IPS-18a (cell line): ENCODE measurements around the gene LIX1L.
"Not testable (repeated sequence)": the region's sequence is repeated elsewhere in the genome, so short reads cannot be mapped to it uniquely, and the experiment has no call there.

Experiments
- H3K27ac ChIP-seq: one replicate; pipeline ENCODE4 v1.5.1; 2013; ENCODE audit warnings: low read length
- H3K27me3 ChIP-seq: one replicate; pipeline ENCODE4 v1.6.1; 2013; ENCODE audit warnings: mild to moderate bottlenecking, low read length; ENCODE audit not compliant: control insufficient read depth, insufficient read depth
- H3K36me3 ChIP-seq: one replicate; pipeline ENCODE4 v1.6.1; 2013; ENCODE audit warnings: low read depth, low read length; ENCODE audit not compliant: control insufficient read depth
- H3K4me1 ChIP-seq: one replicate; pipeline ENCODE4 v1.6.1; 2013; ENCODE audit warnings: low read depth, low read length; ENCODE audit not compliant: control insufficient read depth
- H3K4me3 ChIP-seq: one replicate; pipeline ENCODE4 v1.5.1; 2013; ENCODE audit warnings: low read length
- H3K9ac ChIP-seq: one replicate; pipeline ENCODE4 v1.6.1; 2013; ENCODE audit warnings: mild to moderate bottlenecking, low read length, moderate library complexity
- H3K9me3 ChIP-seq: one replicate; pipeline ENCODE4 v1.6.1; 2013; ENCODE audit warnings: low read depth, low read length; ENCODE audit not compliant: control insufficient read depth

LIX1L gene

DNA sequence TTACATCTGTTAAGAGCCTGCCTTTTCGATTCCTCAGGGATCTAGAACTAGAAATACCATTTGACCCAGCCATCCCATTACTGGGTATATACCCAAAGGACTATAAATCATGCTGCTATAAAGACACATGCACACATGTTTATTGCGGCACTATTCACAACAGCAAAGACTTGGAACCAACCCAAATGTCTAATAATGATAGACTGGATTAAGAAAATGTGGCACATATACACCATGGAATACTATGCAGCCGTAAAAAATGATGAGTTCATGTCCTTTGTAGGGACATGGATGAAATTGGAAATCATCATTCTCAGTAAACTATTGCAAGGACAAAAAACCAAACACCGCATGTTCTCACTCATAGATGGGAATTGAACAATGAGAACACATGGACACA, 37.5 kb downstream of the LIX1L start:
- H3K27me3 ChIP-seq, H3K4me1 ChIP-seq, H3K9me3 ChIP-seq, H3K9ac ChIP-seq, H3K27ac ChIP-seq, H3K4me3 ChIP-seq: not testable (repeated sequence)
- peaks cover 13% of the 10 kb centered on the region for H3K36me3 ChIP-seq

DNA sequence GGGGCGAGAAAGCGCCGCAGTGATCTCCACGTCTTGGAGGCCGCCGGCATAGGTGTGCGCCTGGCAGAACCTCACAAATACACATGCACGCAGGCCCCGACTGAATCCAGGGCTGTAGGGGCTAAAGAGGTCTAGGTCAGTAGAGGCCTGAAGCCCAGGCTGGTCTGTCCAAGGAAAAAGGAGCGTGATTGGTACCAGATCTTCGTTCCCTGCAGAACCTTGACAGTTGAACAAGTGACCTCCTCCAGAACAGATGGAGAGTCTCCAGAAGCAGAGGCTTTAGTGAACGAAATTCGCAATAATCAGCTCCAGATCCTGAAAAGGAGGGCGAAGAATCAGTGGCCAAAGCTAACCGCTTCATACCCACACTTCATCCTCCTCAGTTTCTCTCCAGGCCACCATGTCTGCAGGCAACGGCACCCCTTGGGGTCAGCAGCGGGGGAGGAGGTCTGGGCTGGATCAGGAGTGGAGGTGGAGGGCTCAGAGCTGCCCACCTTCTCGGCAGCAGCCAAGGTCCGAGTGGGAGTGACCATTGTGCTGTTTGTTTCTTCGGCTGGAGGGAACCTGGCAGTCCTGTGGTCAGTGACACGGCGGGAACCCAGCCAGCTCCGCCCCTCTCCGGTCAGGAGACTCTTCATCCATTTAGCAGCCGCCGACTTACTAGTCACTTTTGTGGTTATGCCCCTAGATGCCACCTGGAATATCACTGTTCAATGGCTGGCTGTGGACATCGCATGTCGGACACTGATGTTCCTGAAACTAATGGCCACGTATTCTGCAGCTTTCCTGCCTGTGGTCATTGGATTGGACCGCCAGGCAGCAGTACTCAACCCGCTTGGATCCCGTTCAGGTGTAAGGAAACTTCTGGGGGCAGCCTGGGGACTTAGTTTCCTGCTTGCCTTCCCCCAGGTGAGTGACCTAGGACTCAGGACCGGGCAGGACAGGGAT, 38.6 kb downstream of the LIX1L start:
- peaks cover 4% of the 10 kb centered on the region for H3K4me1 ChIP-seq
- peaks cover 11% of the 10 kb centered on the region for H3K36me3 ChIP-seq
- no peaks in the 10 kb centered on the region for H3K27me3 ChIP-seq
- H3K27ac ChIP-seq = no peak overlapping the region
- no peaks in the 10 kb centered on the region for H3K9me3 ChIP-seq
- peak overlapping the region; percentile 39 for H3K9ac ChIP-seq
- H3K4me3 ChIP-seq = peak overlapping the region; percentile 81

DNA sequence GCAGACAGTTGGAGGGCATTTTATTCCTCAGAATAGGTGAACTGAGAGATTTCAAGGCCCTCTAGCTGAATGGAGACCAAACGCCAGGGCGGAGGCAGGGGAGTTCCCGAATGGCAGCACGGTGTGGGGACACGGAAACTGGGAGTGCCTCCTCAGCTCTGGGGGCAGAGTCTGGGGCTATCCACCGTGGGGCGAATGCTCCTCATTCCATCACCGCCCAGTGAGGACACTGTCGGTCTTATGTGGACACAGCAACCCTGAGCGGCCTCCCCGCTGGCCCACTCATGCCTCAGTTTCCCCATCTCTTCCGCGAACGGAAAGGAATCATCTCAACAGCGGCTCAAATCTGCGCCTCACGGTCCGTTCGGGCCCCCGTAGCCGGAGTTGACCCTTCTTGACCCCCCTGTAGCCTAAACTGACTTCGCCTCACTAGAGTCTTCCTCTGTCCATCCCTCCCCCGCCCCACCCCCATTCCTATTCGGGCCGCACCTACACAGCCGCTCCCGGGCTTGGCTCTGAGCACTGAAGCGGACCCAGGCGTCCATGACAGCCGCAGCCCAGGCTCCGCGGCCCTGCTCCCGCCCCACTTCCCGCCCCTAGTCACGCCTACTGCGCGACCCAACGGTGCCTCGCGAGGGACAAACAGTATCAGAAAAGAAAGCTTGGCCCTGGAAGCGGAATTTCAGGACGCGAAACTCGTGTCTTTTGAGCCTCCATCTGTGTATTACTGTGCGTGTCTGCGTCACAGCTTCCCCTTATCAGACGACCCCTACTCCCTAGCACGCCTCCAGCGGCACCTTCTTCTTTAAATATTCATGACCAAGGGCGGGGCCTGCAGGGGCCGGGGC, 39.4 kb downstream of the LIX1L start, which contains the start of gene PEX11B:
Gene PEX11B (minus strand): TSS at position 574 of the 848 bp plus-strand sequence. CDS start 29 bp downstream, at position 545.
- peak within 1 kb of the TSS; percentile 81 for H3K4me3 ChIP-seq
- peaks cover 4% of the 10 kb centered on the region for H3K4me1 ChIP-seq
- peak within 1 kb of the TSS; percentile 45 for H3K27ac ChIP-seq
- H3K9me3 ChIP-seq = no peaks in the 10 kb centered on the region
- H3K9ac ChIP-seq = peak within 1 kb of the TSS; percentile 39
- peaks cover 4% of the 10 kb centered on the region for H3K36me3 ChIP-seq
- no peaks in the 10 kb centered on the region for H3K27me3 ChIP-seq

DNA sequence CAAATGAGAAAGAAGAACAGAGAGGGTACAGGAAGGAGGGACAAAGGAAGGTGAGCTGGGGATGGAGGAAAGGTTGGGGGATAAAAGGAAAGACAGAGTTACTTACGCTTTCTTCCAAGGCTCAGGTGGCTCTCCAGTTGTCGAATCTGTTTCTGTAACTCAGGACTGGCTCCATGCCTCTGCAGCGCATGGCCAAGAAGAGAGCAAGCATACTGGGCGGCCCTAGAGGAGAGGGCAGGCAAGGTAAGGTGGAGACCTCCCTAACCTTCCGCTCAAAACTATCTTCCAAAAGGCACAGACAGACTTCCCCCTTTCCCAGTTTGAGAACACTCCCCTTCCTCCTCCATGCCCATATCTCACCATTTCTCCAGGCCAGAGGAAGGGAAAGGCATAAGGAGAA, 40.2 kb downstream of the LIX1L start:
- Histone ChIP-seq H3K27ac (no peak overlapping the region), H3K27me3 (no peaks in the 10 kb centered on the region), H3K36me3 (no peaks in the 10 kb centered on the region), H3K9ac (no peak overlapping the region), H3K4me1 (peaks cover 4% of the 10 kb centered on the region), H3K9me3 (no peaks in the 10 kb centered on the region), H3K4me3 (peak overlapping the region; percentile 81)

DNA sequence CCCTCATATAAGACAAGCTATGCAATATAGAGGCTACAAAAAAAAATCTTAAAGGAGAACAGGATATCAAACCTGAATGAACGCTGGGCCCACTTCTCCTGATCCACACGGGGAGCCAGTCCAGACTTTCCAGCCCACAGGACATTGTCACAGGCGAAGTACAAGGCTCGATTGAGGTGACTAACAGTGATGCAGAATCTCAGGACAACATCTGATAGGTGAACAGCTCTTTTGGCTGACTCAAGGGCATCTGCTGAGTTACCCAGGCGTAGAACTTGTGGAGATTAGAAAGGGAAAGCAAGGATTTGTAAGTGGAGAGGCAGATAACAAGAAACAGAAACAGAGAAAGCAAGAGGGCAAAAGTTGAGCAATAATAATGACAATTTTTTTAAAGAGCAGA, 41.1 kb downstream of the LIX1L start:
- H3K9me3 ChIP-seq = no peaks in the 10 kb centered on the region
- no peak overlapping the region for H3K4me3 ChIP-seq
- H3K9ac ChIP-seq = no peak overlapping the region
- no peak overlapping the region for H3K27ac ChIP-seq
- no peaks in the 10 kb centered on the region for H3K36me3 ChIP-seq
- H3K4me1 ChIP-seq = peaks cover 4% of the 10 kb centered on the region
- no peaks in the 10 kb centered on the region for H3K27me3 ChIP-seq

DNA sequence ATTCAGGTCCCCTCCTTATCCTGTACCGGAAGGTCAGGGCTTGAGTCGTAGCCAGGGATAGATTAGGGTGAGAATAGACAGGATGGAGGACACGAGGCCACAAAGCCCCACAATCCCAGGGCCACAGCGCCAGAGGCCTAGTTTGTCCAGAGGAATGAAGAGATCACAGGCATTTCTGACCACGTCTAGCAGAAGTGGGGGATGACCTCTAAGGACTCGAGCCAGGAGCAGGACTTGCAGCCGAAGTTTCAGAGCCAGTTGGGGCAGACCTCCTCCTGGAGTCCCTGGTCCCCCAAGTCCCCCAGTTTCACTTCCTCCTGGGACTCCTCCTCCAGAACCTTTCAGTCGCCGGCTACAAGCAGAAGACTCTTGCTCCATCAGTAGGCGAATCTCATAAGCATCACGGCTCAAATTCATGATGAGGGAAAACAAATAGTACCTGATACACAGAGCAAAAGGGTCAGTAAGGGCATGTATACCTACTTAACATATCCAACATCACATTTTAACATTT, 45.6 kb downstream of the LIX1L start:
- Histone ChIP-seq H3K4me1 (peaks cover 7% of the 10 kb centered on the region), H3K9ac (no peak overlapping the region), H3K27me3 (no peaks in the 10 kb centered on the region), H3K27ac (no peak overlapping the region), H3K4me3 (no peak overlapping the region), H3K36me3 (no peaks in the 10 kb centered on the region), H3K9me3 (no peaks in the 10 kb centered on the region)

DNA sequence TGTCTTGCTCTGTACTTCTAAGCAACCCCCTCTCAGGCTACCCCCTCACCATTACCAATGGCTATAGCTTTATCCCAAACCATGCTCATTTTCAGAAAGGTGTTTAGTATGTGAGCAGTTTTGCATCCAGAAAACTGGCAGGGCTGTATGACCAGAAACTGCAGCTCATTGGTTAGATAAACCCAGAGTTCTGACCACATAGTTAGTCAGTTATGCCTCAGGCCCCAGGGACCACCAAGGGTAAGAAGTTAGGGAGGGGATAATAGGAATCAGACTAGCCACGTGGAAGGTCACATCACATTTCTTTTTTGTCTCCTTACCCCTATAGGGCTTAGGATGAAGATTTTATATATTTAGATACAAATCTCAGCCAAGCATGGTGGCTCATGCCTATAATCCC, 49.2 kb downstream of the LIX1L start:
- H3K27ac ChIP-seq = no peak overlapping the region
- peaks cover 8% of the 10 kb centered on the region for H3K4me1 ChIP-seq
- no peaks in the 10 kb centered on the region for H3K9me3 ChIP-seq
- no peaks in the 10 kb centered on the region for H3K36me3 ChIP-seq
- H3K4me3 ChIP-seq = no peak overlapping the region
- no peak overlapping the region for H3K9ac ChIP-seq
- no peaks in the 10 kb centered on the region for H3K27me3 ChIP-seq

DNA sequence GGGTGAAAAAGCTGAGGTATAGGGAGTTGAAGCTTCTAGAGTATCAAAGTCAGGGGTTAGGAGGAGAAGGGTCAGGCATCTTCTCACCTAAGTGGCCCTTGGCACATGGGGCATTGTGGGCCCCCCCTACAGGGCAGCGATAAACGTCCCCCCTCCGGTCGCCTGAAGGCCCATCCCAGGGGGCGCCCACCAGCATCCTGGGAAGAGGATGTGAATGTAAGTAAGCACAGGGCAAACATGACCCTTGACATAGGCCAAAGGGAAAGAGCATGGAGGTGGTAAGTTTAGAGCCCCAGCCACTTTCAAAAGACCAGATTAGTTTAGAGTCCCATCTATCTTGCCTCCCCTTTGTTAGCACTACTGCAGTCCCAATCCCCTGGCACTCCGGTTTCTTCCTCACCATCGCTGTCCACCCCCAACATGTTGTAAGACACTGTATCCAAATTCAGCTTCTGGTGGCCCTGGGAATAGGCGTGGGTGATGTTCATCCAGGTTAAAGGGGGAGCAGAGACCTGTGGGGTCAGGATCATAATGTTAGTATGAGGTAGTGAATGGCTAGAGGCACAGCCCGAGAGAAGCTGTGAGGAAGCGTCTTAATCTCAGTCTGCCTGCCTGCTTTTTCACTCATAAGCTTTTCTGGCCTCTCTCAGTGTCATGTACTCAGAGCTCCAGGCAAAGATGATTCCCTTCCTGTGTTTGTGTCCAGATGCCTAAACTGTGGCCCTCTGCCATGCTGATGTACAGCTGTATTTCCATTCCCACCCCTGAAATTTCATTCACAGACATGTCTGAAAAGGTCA, 50.7 kb downstream of the LIX1L start:
- no peaks in the 10 kb centered on the region for H3K9me3 ChIP-seq
- H3K36me3 ChIP-seq = no peaks in the 10 kb centered on the region
- no peaks in the 10 kb centered on the region for H3K27me3 ChIP-seq
- no peak overlapping the region for H3K9ac ChIP-seq
- peaks cover 8% of the 10 kb centered on the region for H3K4me1 ChIP-seq
- H3K4me3 ChIP-seq = no peak overlapping the region
- H3K27ac ChIP-seq = no peak overlapping the region

DNA sequence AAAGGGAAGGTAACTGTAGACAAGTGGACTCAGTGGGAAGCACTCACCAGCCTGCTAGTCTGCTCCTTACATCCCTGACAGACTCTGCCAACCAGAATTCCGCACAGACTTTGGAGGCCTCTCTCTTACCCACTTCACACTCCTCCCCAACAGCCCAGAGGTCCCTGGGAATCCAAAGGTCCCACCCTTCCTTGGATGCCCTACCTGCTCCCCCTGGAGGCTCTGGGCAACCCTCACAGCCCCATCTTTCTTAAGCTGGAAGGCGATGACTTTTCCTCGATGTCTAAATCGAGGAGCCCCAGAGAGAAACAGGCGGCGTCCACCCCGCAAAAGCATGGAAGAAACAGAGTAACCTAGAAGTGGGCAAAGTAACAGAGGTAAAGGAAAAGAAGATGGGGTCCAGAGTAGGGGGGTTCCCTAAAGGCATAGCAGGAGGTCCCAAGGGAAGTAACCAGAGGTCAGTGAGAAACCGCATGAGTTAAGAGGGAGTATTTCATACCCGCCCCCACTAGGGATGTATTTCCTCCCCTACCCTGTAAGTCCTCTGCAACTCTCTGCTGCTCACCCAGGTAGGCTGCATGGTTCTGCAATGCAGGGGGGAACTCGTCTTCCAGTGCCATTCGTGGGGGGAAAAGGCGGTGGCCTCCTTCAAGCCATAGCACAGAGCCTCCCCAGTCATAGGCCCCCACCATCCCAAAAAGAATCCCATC, 56.4 kb downstream of the LIX1L start:
- Histone ChIP-seq H3K27ac (no peak overlapping the region), H3K9ac (no peak overlapping the region), H3K4me1 (no peaks in the 10 kb centered on the region), H3K27me3 (no peaks in the 10 kb centered on the region), H3K9me3 (no peaks in the 10 kb centered on the region), H3K4me3 (no peak overlapping the region), H3K36me3 (no peaks in the 10 kb centered on the region)

DNA sequence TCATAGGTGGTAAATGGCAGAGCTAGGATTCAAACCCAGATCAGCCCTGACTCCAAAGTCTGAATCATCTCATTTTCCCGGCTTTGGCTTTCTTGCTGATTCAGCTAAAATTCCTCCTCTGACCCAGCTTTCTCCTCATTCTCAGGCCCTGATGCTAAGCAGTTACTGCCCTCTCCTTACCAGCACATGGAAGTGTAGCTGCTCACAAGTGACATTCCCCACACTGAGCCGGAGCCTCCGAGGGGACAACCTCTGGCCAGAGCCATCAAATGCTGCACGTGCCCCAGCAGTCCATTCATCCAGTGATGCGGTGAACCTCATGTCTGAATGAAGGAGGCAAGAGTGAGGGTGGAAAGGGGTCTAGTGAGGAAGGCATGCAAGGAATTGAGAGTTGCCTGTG, 59.1 kb downstream of the LIX1L start:
- no peaks in the 10 kb centered on the region for H3K27me3 ChIP-seq
- no peak overlapping the region for H3K4me3 ChIP-seq
- H3K27ac ChIP-seq = no peak overlapping the region
- H3K36me3 ChIP-seq = no peaks in the 10 kb centered on the region
- H3K9me3 ChIP-seq = no peaks in the 10 kb centered on the region
- H3K9ac ChIP-seq = no peak overlapping the region
- no peaks in the 10 kb centered on the region for H3K4me1 ChIP-seq
